GM18499 (cell line): ENCODE measurements around the gene WFIKKN2.
"Not testable (repeated sequence)": the region's sequence is repeated elsewhere in the genome, so short reads cannot be mapped to it uniquely, and the experiment has no call there.

Source experiments
- ATAC-seq: cut with Tn5 transposase; IDR thresholded peaks from one replicate; pipeline ENCODE4 v1.9.1; 2021; ENCODE audit warnings: moderate number of reproducible peaks; ENCODE audit not compliant: insufficient read depth, unreplicated experiment

WFIKKN2 gene

GRCh38 chr17:50868602-50869001, 33.2 kb downstream of the WFIKKN2 start:
- no peak for ATAC-seq

- no peak for ATAC-seq
These were observed 36.0 kb downstream of the WFIKKN2 start for GRCh38 chr17:50871364-50871763.

DNA sequence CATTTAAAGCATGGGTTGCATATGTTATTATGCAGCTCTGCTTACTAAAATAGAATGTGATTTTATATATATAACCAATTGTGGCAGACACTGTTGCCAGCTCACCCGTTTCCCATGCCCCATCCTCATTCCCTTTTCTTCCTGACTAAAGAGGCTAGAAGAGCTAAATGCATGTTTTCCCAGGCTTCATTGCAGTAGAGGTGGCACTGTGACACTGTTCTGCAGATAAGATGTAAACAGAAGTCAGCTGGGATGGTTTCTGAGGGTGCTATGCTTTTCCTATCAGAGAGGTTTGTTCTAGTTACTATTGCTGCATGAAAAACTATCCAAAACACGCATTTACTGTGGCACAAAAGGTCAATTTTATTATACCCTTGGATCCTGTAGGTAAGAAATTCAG, 36.5 kb downstream of the WFIKKN2 start:
- no peak for ATAC-seq

DNA sequence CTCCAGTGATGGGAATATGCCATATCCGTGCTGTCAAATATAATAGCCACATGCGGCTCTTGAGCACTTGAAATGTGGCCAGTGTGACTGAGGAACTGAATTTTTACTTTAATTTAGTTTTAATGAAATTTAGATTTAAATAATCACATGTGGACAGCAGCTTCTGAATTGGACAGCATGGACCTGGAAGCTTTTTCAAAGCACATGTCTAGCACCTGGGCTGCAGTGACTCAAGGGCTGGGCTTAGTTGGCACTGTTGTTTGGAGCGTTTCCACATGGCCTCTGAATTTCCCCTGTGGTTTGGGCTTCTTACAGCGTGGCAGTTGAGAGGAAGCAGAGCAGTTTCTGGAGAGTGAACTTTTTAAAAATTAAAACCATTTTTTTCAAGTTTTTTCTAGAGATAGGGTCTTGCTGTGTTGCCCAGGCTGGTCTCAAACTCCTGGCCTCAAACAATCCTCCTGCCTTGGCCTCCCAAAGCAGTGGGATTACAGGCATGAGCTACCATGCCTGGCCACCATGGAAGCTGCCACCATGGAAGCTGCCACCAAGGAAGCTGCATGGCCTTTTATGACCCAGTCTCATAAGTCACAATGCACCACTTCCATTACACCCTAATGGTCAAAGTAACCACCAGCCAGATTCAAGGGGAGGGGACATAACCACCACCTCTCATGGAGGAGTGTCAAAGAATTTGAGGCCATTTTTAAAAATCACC, 37.5 kb downstream of the WFIKKN2 start:
- no peak for ATAC-seq

- ATAC-seq = no peak
These were observed 39.7 kb downstream of the WFIKKN2 start for GRCh38 chr17:50875074-50875473.

DNA sequence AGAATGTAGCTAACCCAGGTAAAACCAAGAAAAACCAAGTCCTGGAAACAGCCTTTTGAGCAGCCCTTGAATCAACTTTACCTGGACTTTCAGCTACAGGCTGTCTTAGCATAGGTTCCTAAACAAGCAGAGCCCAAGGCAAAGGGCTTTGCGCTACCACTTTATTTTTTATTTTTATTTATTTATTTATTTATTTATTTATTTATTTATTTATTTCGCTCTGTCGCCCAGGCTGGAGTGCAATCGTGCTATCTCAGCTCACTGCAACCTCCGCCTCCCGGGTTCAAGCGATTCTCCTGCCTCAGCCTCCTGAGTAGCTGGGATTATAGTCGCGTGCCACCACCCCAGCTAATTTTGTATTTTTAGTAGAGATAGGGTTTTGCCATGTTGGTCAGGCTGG, 41.7 kb downstream of the WFIKKN2 start:
- ATAC-seq = not testable (repeated sequence)

DNA sequence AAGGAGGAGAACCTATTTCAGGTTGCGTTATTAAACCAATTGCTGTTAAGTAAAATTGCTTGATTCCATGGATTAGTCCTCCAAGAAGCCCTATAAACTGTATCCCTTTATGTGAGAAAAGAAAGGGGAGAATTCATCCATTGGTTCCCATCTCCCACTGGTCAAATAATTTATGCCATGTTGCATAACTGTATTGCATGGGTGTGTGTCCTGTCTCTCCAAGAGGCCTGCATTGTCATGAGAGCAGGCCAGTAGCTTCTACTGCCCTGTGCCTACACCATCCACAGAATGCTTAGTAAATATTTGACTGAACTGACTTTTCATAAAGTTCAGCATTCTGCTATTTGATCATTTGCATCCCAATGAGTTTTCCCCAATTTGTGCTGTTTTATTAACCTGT, 42.5 kb downstream of the WFIKKN2 start:
- no peak for ATAC-seq

- ATAC-seq = no peak
These were observed 43.7 kb downstream of the WFIKKN2 start for GRCh38 chr17:50879086-50879485.

DNA sequence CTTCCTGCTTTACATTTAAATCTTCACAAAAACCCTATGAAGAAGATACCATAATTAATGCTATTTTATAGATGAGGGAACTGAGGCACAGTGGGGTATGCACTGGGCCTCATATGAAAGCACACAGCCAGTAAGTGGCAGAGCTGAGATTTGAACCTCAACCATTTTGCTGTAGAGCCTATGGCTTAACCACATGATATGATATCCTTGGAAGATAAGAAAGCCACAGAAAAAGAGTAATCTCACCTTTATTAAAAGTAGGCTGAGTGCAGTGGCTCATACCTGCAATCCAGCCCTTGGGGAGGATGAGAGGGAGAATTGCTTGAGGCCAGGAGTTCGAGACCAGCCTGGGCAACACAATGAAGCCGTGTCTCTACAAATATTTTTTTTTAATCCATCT, 45.8 kb downstream of the WFIKKN2 start:
- no peak for ATAC-seq

DNA sequence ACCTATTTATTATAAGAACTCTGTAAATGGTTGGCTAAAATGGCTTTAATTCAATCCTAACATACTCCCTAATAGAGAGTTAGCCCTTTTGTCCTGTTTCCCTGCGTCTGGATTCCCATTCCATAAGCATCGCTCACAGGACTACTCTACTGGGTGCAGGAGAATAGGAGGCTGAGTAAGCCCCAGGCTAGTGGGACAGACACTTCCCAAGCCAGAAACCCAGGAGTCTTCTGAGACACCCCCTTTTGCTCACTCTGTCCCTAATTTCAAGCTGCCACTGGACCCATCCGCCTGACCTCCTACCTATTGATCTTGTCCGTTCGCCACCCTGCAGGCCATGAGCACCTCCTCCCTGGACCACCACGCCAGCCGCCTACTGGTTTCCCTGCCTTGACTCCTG, 47.5 kb downstream of the WFIKKN2 start:
- no peak for ATAC-seq

DNA sequence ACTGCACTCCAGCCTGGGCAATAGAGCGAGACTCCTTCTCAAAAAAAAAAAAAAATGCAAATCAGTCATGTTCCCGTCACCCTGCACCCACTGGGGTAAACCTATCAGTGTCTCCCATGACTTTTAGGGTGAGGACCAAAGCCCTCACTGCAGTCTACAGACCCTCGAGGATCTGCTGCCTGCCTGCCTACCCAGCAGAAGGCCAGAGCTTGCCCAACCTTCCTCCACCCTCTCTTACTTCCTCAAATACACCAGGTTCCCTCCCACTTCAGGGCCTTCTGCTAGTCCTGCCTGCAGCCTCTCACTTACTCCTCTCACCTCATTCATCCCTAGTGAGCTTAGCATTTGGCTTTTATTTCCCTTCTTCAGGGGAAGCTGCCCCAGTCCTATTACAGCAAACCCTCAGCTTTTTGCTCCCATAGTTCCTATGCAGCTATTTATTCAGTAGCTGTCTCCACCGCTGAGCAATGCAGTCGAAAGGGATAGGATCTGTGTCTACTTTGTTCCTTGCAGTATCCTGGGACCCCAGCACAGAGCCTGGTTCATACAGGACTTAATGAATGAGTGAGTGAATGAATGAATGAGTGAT, 48.6 kb downstream of the WFIKKN2 start:
- ATAC-seq = no peak

DNA sequence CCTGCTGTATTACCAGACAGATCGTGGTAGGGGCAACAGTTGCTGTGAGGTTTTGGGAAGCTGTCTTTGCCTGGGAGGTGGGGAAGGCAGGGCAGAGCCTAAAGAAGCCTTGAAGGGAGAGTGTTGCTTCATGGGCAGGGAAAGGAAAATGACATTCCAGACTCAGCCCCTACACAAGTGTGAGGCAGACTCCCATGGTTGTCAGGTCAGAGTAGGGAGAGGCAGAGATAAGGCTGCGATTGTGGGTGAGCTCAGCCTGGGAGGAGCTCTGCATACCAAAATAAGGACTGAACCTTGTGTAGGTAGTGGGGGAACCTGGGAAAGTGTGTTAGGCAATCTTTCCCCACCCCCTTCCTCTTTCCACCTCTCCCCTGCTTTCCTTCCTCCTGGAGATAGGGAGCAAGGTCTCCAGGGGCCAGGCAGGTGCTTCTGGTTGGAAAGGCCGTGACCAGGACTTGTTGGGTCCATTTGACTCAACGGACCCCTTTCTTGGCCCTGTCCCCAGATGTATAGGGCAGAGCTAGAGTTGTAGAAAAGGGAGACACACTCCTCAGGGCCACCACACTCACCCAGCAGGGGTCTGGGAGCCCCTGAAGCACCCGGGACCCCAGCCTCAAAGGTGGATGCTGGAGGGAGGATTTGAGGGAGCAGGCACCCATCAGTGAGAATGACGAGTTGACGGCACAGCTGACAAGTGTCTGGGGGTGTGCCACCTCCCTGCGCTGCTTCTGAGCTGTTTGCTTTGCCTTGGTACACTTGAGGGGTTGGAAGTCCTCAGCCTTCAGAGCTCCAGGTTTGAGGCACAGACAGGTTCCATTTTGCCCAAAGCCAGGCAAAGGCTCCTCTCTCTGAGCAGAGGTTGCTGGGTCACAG, 49.3 kb downstream of the WFIKKN2 start:
- ATAC-seq = no peak

- ATAC-seq = no peak
These were observed 52.4 kb downstream of the WFIKKN2 start for GRCh38 chr17:50887705-50888245.

DNA sequence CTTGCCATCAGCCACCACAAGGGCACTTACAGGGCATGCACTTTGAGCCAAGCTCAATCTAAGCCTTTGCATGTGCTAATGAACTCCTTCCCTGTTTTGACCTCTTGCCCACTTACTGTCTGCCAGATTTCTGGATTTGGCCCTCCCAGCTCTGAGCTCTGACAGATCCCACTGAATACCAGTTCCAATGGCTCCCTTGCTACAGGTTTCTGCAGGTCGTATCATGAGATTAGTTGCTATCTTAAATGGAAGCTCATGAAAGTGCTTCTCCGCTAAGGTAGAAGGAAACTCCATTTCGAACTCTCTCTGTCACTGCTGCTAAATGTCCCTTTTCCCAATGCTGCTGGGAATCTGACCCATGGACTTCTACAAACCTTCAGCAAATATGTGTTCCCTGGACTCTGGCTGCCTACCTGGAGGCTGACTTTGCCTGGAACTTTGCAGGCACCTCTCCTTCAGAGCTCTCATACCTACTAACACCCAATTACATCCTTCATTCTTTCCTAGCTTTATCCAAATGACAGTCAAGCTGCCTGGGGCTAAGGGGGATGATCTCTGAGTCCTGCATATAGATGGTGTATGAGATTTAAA, 54.2 kb downstream of the WFIKKN2 start:
- ATAC-seq = no peak

DNA sequence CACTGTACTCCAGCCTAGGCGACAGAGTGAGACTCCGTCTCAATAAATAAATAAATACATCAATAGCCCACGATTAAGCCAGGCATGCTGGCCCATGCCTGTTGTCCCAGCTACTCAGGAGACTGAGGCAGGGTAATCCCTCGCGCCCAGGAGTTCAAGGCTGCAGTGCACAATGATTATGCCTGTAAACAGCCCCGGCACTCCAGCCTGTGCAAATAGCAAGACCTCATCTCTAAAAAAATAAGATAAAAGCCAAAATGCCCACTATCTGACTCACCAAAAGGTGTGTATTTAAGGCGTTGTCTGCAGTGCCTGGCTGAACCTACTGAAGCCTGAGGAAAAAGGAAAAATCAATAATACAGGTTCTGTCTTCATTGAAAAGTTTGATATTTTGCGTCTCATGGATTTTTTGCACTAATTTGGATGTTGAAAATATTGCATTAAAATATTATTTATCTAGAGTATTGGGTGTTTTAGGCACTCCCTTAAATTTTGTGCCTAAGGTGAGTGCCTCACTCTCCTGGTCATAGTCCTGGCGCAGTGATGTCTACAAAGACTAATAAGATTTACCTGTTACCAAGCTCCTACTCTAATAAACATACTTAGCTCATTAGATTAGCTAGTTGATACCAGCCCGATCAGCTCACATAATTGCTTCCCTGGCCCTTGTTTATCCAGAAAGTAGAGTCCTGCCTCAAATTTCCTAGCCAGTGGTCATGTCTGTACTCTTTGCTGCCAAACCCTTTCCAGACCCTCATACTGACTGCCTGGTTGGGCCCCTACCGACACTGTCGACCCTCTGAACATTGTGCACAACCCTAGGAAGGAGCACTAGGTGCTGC, 55.5 kb downstream of the WFIKKN2 start:
- ATAC-seq = no peak

GRCh38 chr17:50891577-50891989, 56.2 kb downstream of the WFIKKN2 start:
- no peak for ATAC-seq
